EH (cell line): Measurements from ENCODE around the gene SRGAP2C.
A peak's percentile ranks its signal among the peaks of the same experiment; 100 is the strongest.
"Not testable (repeated sequence)": the region's sequence is repeated elsewhere in the genome, so short reads cannot be mapped to it uniquely, and the experiment has no call there.

Source experiments
- DNase-seq: peaks from one replicate; pipeline ENCODE4 v3.0.0-alpha.2; 2015; ENCODE audit warnings: low read depth

The SRGAP2C gene

DNA sequence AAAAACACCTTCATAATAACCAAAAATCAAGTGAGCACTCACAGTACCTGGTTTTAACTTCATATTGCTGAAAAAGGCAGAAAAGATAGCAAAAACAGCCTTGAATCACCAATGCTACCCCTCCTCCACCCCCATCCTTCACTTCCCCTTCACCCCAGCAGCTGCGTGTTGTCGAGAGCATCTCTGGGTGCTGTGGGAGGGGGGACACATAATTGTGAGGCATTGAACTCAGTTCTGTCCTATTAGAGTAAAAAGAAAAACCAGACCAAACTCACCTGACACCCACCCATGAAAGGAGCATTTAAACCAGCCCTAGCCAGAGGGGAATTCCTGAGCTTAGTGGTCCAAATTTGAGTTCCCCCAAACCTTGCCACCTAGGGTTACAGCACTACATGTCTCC is 248.7 kb downstream of the SRGAP2C start:
- not testable (repeated sequence) for DNase-seq

DNA sequence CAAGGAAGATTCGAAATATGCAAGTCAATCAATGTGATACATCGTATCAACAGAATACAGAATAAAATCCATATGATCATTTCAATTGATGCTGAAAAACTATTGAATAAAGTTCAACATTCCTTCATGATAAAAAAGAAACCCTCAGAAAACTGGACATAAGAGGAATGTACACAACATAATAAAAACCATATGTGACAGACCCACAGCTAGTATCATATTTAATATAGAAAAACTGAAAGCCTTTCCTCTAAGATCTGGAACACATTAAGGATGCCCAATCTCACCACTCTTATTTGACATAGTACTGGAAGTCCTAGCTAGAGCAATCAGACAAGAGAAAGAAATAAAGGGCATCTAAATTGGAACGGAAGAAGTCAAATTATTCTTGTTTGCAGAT is 254.1 kb downstream of the SRGAP2C start:
- peak; percentile 14 for DNase-seq

DNA sequence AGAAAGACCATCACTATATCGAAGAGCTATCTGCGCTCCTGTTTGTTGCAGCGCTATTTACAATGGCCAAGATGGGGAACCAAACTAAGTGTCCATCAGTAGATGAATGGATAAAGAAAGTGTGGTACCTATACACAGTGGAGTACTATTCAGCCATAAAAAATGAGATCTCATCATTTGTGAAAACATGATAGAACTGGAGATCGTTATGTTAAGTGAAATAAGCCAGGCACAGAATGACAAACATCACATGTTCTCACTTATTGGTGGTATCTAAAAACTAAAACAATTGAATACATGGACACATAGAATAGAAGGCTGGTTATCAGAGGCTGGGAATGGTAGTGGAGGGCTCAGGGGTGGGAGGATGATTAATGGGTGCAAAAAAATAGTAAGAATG is 256.2 kb downstream of the SRGAP2C start:
- no peak for DNase-seq
